HuH-7 (cell line): Measurements from ENCODE around the gene RTN4RL1.
A peak's percentile ranks its signal among the peaks of the same experiment; 100 is the strongest.

Experiments used
- DNase-seq: peaks from one replicate; pipeline ENCODE4 v3.0.0; 2011; ENCODE audit warnings: low spot score

Gene RTN4RL1

DNA sequence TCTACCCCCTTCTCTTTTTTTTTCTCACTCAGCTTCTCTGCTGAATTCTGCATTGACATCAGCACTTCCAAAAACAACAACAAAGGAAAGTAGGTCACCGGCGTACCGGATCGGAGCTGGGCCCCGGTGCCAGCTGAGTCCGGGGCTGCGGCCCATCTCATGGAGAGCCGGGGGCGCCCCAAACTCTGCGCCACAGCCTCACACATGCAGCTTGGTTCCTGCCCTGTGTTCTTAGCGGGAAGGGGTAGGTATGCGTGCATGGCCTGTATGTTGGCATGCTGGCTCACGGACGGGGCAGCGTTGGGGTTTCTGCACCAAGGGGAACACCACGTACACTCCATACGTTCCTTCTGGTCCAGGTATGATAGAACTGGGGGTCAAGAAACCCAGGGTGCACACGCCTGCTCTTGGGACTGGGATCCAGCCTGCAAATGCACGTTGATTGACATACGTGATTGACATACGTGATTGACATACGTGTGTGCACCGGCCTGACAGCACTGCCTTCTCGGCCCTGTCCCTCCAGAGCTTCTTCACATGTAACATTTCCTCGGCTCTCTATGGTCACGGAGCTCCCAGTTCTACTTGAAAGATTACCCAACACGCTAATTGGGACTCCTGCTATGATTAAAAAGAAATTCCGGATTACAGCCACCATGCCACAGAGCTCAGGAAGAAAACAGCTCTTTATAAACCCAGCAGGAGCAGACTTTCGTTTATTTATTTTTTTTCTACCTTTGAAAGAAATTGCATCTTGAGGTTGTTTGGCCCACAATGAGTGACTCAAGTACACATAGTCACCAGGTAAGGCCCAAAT is 106.6 kb downstream of the RTN4RL1 start:
- no peak for DNase-seq

DNA sequence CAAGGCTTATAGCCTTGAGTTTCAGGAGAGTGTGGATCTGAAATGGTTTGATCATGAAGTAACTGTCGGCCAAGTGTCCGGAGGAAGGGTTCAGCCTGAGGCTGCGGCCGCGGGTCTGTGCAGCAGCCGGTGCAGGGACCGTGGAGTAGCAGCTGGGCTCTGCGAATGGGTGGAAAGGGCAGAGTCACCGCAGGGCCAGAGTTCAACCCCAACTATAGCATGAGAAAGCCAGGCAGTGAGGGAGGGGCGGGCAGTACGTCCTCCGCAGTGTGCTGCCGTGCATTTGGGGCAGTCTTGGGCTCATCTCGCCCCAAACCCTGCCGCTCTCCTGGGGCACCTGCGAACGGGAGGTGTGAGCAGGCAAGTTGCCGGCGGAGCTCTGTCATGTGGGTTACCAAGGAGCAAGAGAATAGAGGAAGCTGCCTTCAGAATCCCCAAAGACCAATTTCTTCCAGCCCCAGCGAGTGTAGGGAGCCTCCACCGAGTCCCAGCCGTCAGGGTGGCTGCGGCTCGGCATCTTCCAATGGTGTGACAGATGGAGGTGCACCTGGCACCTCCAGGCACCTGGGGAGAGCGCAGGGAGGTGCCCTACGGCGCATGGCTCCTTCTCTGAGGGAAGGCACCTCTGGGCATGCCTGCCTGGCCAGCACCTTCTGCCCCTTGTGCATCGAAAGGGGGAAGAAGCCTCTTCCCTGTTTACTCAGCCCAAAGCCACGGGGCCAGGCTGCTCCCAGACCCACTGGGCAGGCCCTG is 108.0 kb downstream of the RTN4RL1 start:
- DNase-seq = no peak

- DNase-seq = no peak
Measured at GRCh38 chr17:1916316-1916715, 108.8 kb downstream of the RTN4RL1 start.

- no peak for DNase-seq
Measured at GRCh38 chr17:1915889-1916288, 109.2 kb downstream of the RTN4RL1 start.

- DNase-seq = no peak
Measured at GRCh38 chr17:1914661-1915083, 110.5 kb downstream of the RTN4RL1 start.

GRCh38 chr17:1913702-1914101 is 111.4 kb downstream of the RTN4RL1 start:
- no peak for DNase-seq

DNA sequence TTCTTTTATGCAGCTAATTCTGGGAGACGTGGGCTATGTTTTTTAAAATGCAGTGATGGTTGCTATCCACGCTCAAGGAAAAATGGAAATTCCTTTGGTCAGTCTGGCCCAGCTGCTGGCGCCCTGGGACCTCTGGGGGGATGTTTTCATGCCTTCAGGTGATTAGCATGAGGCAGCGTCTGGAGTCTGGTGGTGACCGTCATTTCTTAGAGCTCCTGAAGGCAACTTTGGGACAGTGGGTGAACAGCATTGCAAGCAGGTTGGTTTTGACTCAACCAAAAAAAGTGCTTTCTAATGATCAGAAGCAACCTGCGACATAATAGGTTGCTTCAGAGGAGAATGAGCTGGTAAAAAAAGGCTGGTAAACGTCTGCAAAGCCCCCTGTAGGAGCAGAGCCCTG is 113.0 kb downstream of the RTN4RL1 start:
- no peak for DNase-seq

DNA sequence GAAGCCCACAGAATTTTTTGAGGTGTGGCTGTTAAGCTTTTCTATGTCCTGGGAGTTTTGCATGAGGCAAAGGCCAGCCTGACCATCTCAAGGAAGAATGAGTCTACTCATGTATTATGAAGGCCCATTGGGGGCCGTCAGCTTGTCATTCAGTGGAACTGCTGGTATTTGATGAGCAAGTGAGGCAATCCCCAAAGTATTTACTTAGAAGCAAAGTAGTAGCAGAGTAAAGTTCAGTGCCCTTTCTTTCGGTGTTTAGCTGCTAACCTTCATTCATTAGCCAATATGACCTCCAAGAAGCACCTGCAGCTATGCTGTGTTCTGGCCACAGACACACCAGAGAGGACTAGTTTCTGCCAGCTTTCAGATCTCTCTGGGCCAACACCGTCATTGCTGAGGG is 115.1 kb downstream of the RTN4RL1 start:
- DNase-seq = no peak

DNA sequence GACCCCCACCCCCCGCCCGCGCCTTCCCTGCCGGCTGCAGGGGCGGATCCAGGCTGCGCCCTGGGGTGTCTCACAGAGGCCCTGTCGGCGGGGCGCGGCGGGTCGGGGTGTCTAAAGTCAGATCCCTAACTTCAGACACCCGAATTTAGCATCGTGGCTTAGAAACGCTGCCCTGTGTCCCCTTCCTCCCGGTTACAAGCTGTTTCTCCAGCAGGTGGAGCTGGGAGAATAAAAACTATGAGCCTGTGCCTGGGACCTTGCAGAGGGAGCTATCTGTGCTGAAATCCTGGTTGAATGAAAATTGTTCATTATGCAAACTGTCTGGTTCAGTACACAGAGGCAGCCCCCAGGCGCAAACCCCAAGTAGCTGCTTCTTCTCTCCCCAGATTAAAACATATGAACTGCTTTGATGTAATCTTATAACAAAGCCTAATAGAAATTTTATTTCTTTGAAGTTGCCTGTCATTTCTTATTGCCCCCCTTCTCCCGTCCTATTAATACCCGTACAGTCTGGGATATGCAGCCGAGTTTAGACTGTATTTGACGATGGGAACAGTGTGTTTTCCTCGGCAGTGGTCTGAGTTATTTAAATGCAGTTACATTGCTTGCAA is 116.3 kb downstream of the RTN4RL1 start:
- DNase-seq = peak; percentile 86

DNA sequence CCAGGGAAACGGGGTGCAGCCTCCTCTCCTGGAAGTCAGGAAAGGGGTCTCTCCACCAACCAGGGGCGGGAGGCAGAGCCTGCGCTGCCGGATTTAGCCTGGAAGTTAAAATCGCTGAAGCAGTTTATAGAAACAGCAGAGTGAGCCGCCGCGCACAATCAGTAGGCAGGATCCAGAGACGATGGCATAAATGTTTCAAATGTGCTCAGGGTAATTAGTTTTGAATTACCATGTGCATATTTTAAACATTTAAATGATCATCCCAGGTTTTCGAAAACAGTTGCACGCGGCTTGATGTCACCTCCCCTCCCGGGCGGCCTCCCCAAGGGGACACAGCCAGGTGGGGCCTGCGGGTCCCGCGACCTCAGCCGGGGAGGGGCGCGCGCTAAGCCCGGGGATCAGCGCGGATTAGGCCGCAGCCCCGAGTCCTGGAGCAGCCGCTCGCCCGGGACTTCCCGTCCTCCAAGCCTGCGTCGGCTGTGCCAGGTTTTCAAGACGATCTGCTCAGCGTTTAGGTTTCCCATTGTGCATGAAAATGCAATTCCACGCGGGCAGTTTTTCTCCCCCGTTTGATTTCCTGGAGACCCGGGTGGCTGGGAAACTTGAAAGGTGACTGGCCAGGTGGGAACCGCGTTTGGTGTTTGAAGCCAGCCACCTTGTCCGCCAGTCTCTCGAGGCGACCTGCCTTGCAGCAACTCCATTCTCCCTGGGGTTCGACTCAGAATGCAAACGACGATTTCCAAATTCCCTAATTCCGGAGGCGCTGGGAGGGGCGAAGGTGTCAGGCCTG is 117.0 kb downstream of the RTN4RL1 start:
- no peak for DNase-seq

DNA sequence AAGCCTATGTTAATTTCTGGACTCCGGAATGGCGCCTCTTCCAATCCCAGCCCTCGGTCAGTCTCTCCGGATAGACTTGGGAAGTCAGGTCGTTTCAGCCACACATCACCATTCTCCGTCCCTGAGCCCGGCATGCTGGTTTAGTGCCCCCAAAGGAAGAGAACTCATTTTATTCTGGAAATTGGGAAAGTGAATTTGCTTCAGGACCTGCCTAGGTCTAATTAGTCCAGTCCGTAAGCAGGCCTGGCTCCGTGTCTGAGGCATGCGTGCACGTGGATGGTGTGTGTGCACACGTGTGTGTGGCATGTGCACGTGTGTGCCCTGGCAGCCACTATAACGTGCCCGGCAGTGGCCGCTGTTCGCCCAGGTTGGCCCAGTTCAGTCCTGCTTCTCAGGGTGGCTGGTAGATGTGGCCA is 117.9 kb downstream of the RTN4RL1 start:
- DNase-seq = no peak

DNA sequence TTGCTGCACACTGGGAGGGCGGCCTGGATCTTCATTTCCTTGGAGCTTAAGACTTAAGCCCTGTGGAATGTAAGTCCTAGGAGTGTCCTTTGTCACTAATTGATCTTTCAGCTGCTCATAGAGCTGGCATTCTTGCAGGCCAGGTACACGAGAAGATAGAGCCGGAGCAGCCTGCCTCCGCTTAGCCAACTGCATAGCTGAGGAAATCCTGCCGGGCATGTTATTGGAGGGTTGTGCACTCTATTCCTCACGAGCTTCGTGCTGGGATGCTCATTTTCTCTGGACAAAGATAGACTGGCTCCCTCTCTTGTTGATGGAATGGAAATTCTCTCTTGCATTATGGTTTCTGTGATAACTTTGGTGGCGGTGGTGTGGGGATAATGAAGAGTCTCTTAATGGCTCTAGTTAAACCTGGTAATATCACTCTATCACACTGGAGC is 118.5 kb downstream of the RTN4RL1 start:
- DNase-seq = no peak

DNA sequence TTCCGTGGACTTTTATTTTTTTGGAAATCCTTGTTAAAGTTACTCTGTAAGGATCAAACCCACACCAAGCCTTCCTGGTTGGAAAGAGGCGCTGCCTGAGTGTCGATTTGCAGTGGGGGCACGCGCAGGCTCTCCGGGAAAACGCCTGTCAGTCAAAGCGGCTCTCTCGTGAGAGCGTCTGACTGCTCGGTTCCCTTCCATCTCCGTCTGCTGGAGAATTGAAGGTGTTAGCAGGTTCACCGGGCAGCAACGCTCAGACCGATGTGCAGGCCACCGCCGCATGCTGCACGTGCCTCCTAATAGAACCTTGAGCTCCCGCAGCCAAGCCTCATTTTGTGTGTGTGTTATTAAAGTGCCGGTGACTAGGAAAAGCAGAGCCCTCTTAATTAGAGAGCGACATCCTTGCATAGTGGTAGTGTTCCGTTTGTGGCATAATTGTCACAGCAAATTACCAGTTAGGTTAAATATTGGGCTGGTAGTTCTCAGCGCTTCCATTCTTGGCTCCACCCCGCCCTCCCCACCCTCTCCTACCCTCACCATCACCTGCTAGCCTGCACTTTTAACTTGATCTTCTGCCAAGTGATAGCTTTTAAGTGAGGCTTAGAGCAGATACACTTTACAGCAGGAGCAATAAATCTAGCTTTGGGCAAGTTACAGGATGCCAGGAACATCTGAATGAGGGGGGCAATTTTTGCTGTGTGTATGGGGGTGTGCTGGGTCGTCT is 119.8 kb downstream of the RTN4RL1 start:
- no peak for DNase-seq

DNA sequence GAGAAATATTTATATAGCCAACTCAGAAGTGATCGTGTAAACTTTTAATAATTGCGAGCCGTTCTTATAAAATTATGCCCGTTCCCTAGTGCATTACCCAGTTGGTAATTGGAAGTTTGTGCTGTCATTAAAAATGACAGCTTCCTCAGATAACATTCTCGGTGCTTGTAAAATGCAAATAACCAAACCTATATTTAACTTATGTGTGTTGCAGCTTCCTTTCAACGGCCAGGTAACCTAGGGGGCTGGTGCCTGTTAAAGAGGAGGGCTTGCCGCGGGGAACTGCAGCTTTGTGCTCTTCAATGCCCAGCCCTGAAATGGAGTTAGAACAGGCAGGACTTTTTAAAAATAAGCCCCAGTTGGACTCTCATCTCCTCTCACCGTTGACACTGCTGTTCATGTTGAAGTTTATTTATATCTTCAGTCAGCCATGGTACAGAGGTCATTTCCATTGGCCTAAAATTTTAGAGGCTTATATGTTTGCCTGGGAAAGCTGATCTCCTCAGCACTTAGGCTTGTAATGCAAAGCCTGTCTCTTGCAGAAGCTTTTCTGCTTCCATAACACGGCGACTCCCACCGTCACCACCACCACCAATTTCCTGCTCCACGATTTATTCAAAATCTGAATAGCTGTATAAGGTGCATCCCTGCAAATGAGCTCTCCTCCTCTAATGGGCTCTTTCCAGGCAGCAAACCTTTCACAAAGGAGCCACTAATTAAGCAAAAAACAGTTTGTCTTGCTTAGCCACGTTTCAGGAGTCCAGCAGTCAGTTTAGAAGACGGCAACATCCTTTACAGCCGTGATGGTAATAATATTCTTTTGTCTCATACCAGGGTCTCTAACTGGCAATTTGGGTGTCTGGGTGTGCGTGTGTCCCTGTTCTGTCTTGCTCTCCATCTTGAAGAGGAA is 120.6 kb downstream of the RTN4RL1 start:
- no peak for DNase-seq

DNA sequence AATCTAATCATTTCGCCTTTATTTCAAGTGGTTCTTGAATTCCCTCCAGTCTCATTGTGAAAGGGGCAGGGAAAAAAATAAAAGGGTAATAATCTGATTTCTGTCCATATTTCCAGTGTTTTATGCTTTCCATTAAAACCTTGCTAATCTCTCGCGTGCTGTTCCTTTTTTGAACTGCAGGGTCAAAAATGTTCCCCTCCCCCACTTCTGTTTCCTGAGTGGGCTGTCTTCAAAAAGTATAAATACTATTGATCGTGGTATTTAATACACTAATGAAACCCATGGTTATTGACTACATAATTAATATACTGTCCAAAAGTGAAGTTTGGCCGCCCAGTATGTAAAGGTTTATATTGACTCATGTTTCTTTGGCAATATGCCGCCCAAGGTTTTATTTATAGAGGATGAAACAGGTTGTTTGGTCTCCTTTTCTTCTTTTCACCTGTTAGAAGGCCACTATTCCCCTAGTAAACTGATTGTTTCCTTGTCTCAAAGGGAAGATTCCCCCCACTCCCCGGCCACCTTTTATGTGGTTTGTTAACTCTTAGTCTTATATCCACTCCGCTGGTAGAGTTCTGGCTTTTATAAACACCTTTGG is 125.6 kb downstream of the RTN4RL1 start:
- no peak for DNase-seq

- no peak for DNase-seq
Measured at GRCh38 chr17:1898872-1899271, 126.3 kb downstream of the RTN4RL1 start.

GRCh38 chr17:1898332-1898731 is 126.8 kb downstream of the RTN4RL1 start:
- no peak for DNase-seq

- no peak for DNase-seq
Measured at GRCh38 chr17:1897105-1897656, 128.0 kb downstream of the RTN4RL1 start.

- DNase-seq = no peak
Measured at GRCh38 chr17:1896243-1897104, 128.7 kb downstream of the RTN4RL1 start.
